ENCODE measurements around the gene ING1. TPM values are rescaled to one million over a fixed set of nuclear protein-coding genes. Genes with fewer than 3 reads are reported as not detected.

ING1 gene
- total RNA-seq, 1 donor from 2014 or later, result 26.8 TPM

- no peaks in the 10 kb centered on the region for H3K4me1 Mint-ChIP-seq
- no peak for DNase-seq (ENCODE audit: low read depth, low spot score)
- no peak for TF ChIP-seq CTCF (conservative IDR thresholded peaks at IDR 0.05)
- peak overlapping the region; percentile 72 for H3K27ac Mint-ChIP-seq (ENCODE audit: unreplicated experiment)
- peaks cover 3% of the 10 kb centered on the region for H3K9me3 Mint-ChIP-seq
- no peak overlapping the region for H3K4me3 Mint-ChIP-seq
- peaks cover 9% of the 10 kb centered on the region for H3K36me3 Mint-ChIP-seq (ENCODE audit: low read depth)
- H3K27me3 Mint-ChIP-seq (ENCODE audit: low read depth), result no peaks in the 10 kb centered on the region
Observed at GRCh38 chr13:110757296-110757695, 43.8 kb downstream of the ING1 start.

- Mint-ChIP-seq H3K27me3 (ENCODE audit: low read depth) (no peaks in the 10 kb centered on the region), H3K4me1 (no peaks in the 10 kb centered on the region), H3K9me3 (peaks cover 7% of the 10 kb centered on the region), H3K36me3 (ENCODE audit: low read depth) (peaks cover 7% of the 10 kb centered on the region), H3K27ac (ENCODE audit: unreplicated experiment) (no peak overlapping the region), H3K4me3 (no peak overlapping the region)
- no peak for DNase-seq (ENCODE audit: low read depth, low spot score)
- no peak for TF ChIP-seq CTCF (conservative IDR thresholded peaks at IDR 0.05)
Observed at GRCh38 chr13:110758195-110758805, 44.8 kb downstream of the ING1 start.

- Mint-ChIP-seq H3K4me3 (no peak overlapping the region), H3K36me3 (ENCODE audit: low read depth) (peaks cover 3% of the 10 kb centered on the region), H3K4me1 (no peaks in the 10 kb centered on the region), H3K27ac (ENCODE audit: unreplicated experiment) (no peak overlapping the region), H3K27me3 (ENCODE audit: low read depth) (no peaks in the 10 kb centered on the region), H3K9me3 (peaks cover 10% of the 10 kb centered on the region)
- TF ChIP-seq CTCF (conservative IDR thresholded peaks at IDR 0.05), result no peak
- no peak for DNase-seq (ENCODE audit: low read depth, low spot score)
Observed at GRCh38 chr13:110759710-110760109, 46.2 kb downstream of the ING1 start.

- H3K27ac Mint-ChIP-seq (ENCODE audit: unreplicated experiment), result peak overlapping the region; percentile 24
- no peak for TF ChIP-seq CTCF (conservative IDR thresholded peaks at IDR 0.05)
- H3K27me3 Mint-ChIP-seq (ENCODE audit: low read depth), result no peaks in the 10 kb centered on the region
- H3K4me1 Mint-ChIP-seq, result no peaks in the 10 kb centered on the region
- peaks cover 3% of the 10 kb centered on the region for H3K36me3 Mint-ChIP-seq (ENCODE audit: low read depth)
- DNase-seq (ENCODE audit: low read depth, low spot score), result no peak
- peaks cover 10% of the 10 kb centered on the region for H3K9me3 Mint-ChIP-seq
- no peak overlapping the region for H3K4me3 Mint-ChIP-seq
Observed at GRCh38 chr13:110760611-110761010, 47.1 kb downstream of the ING1 start.

DNA sequence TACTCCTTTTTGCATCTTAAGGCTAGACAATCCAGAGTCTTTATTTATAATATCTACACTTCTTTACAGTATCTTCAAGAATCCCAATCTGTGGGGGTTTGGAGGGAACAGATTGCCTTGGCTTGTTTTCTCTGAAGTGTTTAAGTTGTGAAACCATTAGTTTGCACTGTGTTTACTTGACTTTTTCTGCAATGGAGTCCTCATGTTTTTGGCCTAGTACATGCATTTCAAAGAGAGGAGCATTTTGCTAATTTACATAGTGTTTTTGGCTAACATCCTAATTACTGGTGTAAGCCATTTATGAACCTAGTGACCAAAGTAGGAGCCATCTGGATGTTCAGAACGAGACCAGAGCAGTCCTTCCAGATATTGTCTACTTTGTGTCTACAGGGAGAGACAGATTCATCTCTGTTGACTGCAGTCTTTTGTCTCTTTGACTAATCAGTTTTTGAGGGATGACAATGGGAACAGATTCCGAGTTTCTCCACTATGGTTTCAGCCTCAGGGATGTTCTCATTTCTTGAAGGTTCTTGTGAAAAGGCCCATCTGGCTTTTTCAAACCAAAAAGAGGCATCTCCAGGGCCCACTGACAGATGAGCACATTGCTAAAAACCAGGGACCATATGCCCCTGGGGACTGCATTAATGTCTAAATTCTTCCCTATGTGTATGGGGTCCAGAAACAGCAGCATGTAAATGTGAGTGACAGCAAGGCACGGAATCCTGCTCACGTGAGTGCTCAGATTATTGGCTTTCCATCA is 53.4 kb downstream of the ING1 start:
- TF ChIP-seq CTCF (conservative IDR thresholded peaks at IDR 0.05), result no peak
- Mint-ChIP-seq H3K27me3 (ENCODE audit: low read depth) (no peaks in the 10 kb centered on the region), H3K9me3 (peaks cover 8% of the 10 kb centered on the region), H3K36me3 (ENCODE audit: low read depth) (no peaks in the 10 kb centered on the region), H3K27ac (ENCODE audit: unreplicated experiment) (no peak overlapping the region), H3K4me3 (no peak overlapping the region), H3K4me1 (no peaks in the 10 kb centered on the region)
- no peak for DNase-seq (ENCODE audit: low read depth, low spot score)
